ENCODE results near the gene GPD2. TPM values are rescaled to one million over a fixed set of nuclear protein-coding genes. Genes with fewer than 3 reads are reported as not detected.

GPD2 gene
- polyA plus RNA-seq, 1 donor (not counting 4 experiments of a cell fraction or from before 2014, with no cell fraction given), result 27.6 TPM

DNA sequence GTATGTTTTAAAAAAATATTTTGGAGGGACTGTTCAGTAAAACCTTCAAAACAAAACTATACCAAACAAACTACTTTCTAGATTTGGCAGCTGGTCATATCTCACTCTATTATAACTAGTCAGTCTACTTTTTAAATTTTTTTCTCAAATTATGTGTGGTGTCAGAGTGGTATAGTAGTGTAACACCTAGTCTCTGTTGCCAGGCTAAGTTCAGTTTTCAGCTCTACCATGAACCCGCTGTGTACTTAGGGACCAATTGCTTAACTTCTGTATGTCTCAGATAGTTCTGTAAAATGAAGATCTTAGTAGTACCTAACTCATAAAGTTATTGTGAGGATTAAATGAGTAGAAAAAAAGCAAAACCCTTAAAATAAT, 54.3 kb downstream of the GPD2 start:
- Histone ChIP-seq H3K9ac (ENCODE audit: control insufficient read depth, extremely low read depth, insufficient read depth, low read length) (no peak overlapping the region), H3K79me2 (ENCODE audit: control insufficient read depth, insufficient read depth, low read length) (peaks cover 20% of the 10 kb centered on the region), H3K4me3 (ENCODE audit: control insufficient read depth in 2 of 3, extremely low read depth in 1 of 3, insufficient read depth in 2 of 3, low read depth in 1 of 3, low read length in 3 of 3) (no peak overlapping the region), H3K9me3 (ENCODE audit: control insufficient read depth, low read depth, low read length) (no peaks in the 10 kb centered on the region), H3K27me3 (ENCODE audit: control insufficient read depth, extremely low read depth, insufficient read depth, low read length) (no peaks in the 10 kb centered on the region), H4K20me1 (ENCODE audit: control insufficient read depth, extremely low read depth, insufficient read depth, low read length) (no peaks in the 10 kb centered on the region), H2AFZ (ENCODE audit: control insufficient read depth, low read length) (no peak overlapping the region), H3K36me3 (ENCODE audit: control insufficient read depth in 2 of 2, extremely low read depth in 1 of 2, insufficient read depth in 2 of 2, low read length in 2 of 2) (no peaks in the 10 kb centered on the region), H3K4me2 (ENCODE audit: control insufficient read depth, extremely low read depth, insufficient read depth, low read depth, low read length) (no peak overlapping the region), H3K27ac (ENCODE audit: control insufficient read depth, insufficient read depth, low read length) (no peak overlapping the region), H3K9me1 (ENCODE audit: control insufficient read depth, extremely low read depth, insufficient read depth, low read length) (peaks cover 2% of the 10 kb centered on the region), H3K4me1 (ENCODE audit: control insufficient read depth, extremely low read depth, insufficient read depth, low read length) (peaks cover 11% of the 10 kb centered on the region)
- DNase-seq (ENCODE audit: low read depth, low spot score) (no peak), FAIRE-seq (no peak)
- TF ChIP-seq EZH2 (IDR thresholded peaks at IDR 0.05; ENCODE audit: low read length), result no peak
- TF ChIP-seq, protein P1, sequence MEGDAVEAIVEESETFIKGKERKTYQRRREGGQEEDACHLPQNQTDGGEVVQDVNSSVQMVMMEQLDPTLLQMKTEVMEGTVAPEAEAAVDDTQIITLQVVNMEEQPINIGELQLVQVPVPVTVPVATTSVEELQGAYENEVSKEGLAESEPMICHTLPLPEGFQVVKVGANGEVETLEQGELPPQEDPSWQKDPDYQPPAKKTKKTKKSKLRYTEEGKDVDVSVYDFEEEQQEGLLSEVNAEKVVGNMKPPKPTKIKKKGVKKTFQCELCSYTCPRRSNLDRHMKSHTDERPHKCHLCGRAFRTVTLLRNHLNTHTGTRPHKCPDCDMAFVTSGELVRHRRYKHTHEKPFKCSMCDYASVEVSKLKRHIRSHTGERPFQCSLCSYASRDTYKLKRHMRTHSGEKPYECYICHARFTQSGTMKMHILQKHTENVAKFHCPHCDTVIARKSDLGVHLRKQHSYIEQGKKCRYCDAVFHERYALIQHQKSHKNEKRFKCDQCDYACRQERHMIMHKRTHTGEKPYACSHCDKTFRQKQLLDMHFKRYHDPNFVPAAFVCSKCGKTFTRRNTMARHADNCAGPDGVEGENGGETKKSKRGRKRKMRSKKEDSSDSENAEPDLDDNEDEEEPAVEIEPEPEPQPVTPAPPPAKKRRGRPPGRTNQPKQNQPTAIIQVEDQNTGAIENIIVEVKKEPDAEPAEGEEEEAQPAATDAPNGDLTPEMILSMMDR (optimal IDR thresholded peaks at IDR 0.05 in 1 of 3, IDR thresholded peaks at IDR 0.05 in 1 of 3, conservative IDR thresholded peaks at IDR 0.05 in 1 of 3; ENCODE audit: extremely low read depth in 1 of 3, insufficient read depth in 2 of 3, low read length in 3 of 3), result no peak
- dilution Hi-C loops (cut with MboI; ENCODE audit: extremely low pct_ligation_motif_present, low sequenced_read_pairs), result no loop called here

DNA sequence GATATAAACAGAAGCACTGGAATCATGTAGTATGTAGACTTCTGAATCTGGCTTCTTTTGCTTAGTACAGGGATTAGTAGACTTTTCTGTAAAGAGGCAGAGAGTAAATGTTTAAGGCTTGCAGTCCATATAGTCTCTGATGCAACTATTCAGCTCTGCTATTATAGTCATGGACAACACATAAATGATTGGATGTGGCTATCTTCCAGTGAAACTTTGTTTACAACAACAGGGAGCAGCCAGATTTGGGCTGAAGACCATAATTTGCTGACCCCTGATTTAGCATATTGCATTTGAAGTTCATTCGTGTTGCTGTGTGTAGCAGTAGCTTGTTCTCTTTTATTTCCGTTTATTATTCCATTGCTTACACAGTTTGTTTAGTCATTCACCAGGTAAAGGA, 55.0 kb downstream of the GPD2 start:
- Histone ChIP-seq H3K27me3 (ENCODE audit: control insufficient read depth, extremely low read depth, insufficient read depth, low read length) (no peaks in the 10 kb centered on the region), H3K27ac (ENCODE audit: control insufficient read depth, insufficient read depth, low read length) (no peak overlapping the region), H3K4me3 (ENCODE audit: control insufficient read depth in 2 of 3, extremely low read depth in 1 of 3, insufficient read depth in 2 of 3, low read depth in 1 of 3, low read length in 3 of 3) (no peak overlapping the region), H4K20me1 (ENCODE audit: control insufficient read depth, extremely low read depth, insufficient read depth, low read length) (no peaks in the 10 kb centered on the region), H3K4me2 (ENCODE audit: control insufficient read depth, extremely low read depth, insufficient read depth, low read depth, low read length) (no peak overlapping the region), H3K36me3 (ENCODE audit: control insufficient read depth in 2 of 2, extremely low read depth in 1 of 2, insufficient read depth in 2 of 2, low read length in 2 of 2) (no peaks in the 10 kb centered on the region), H3K79me2 (ENCODE audit: control insufficient read depth, insufficient read depth, low read length) (peaks cover 18% of the 10 kb centered on the region), H3K9me1 (ENCODE audit: control insufficient read depth, extremely low read depth, insufficient read depth, low read length) (peaks cover 2% of the 10 kb centered on the region), H3K9ac (ENCODE audit: control insufficient read depth, extremely low read depth, insufficient read depth, low read length) (no peak overlapping the region), H3K4me1 (ENCODE audit: control insufficient read depth, extremely low read depth, insufficient read depth, low read length) (peaks cover 11% of the 10 kb centered on the region), H2AFZ (ENCODE audit: control insufficient read depth, low read length) (no peak overlapping the region), H3K9me3 (ENCODE audit: control insufficient read depth, low read depth, low read length) (no peaks in the 10 kb centered on the region)
- FAIRE-seq (no peak), DNase-seq (ENCODE audit: low read depth, low spot score) (no peak)
- TF ChIP-seq, protein P1 (optimal IDR thresholded peaks at IDR 0.05 in 1 of 3, IDR thresholded peaks at IDR 0.05 in 1 of 3, conservative IDR thresholded peaks at IDR 0.05 in 1 of 3; ENCODE audit: extremely low read depth in 1 of 3, insufficient read depth in 2 of 3, low read length in 3 of 3), result no peak
- no peak for TF ChIP-seq EZH2 (IDR thresholded peaks at IDR 0.05; ENCODE audit: low read length)
- dilution Hi-C loops (cut with MboI; ENCODE audit: extremely low pct_ligation_motif_present, low sequenced_read_pairs), result no loop called here

All from keratinocyte (primary cell).